HG02884 (cell line): ENCODE results near the gene SYNM.
A peak's percentile ranks its signal among the peaks of the same experiment; 100 is the strongest.

Experiments
- ATAC-seq: cut with Tn5 transposase; IDR thresholded peaks from one replicate; pipeline ENCODE4 v1.9.1; 2021; ENCODE audit warnings: mild to moderate bottlenecking, moderate library complexity; ENCODE audit not compliant: unreplicated experiment

Gene SYNM

DNA sequence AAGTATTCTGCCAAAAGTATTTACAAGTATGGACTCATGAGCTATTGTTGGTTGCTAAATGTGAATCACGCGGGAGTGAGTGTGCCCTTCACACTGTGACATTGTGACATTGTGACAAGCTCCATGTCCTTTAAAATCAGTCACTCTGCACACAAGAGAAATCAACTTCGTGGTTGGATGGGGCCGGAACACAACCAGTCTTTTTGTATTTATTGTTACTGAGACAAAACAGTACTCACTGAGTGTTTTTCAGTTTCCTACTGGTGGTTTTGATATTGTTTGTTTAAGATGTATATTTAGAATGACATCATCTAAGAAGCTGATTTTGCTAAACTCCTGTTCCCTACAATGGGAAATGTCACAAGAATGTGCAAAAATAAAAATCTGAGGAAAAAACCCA is 30.3 kb downstream of the SYNM start:
- ATAC-seq: peak; percentile 91

DNA sequence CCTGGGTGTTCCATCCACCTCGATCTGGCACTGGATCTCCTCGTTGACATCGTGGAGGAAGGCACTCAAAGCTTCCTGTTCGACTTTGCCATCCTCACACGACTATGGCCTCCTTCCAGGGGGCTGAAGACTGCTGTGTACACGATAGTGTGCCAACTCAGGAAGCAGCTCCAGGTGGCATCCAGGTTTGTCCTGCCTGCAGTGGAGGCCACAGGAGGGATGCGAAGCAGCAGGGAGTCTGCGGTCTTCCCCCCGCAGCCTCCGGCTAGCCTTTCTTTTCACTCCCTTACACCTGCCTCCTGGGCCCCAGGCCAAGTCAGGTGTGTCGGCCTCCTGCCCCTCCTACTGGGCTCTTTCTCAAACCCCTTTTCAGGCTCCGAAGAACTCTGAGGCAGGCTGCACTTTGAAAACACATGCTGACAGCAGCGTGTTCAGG is 32.2 kb downstream of the SYNM start:
- ATAC-seq: no peak

DNA sequence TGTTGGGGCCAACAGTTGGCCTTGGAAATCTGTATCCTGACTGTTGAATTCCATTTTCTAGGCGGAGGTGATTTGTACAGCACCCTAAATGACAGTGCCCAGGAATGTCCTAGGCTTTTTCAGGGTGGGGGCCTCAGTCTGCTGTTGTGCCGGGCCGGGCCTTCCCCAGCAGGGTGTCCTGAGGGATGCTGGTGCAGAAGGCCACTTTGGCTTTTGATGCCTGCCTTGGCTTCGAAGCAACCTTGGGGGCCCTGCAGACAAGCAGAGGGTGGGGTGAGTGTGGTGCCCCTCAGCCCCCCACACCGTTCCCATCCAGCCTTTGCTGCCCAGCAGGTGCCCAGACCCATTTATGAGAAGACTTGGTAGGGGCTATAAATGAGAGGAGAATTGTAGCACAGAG is 33.0 kb downstream of the SYNM start:
- ATAC-seq: no peak

DNA sequence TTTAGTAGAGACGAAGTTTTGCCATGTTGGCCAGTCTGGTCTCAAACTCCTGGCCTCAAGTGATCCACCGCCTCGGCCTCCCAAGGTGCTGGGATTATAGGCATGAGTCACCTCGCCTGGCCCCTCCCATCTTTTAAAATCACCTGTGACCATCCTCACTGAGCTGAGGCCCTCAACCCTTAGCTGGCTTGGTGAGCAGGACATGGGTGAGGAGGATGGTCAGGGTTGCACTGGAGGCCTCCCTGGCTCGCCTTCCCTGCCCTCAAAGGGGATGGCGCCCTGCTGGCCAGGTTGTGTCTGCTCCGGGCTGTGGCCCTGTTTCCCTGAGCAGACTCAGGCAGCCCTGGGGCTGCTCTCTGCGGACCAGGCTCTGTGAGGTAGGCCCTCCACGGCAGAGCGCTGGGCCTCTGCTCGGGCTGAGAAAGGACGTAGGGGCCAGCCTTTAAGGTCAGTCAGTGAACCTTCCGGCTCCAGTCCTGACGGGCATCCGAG is 33.7 kb downstream of the SYNM start:
- ATAC-seq: no peak

DNA sequence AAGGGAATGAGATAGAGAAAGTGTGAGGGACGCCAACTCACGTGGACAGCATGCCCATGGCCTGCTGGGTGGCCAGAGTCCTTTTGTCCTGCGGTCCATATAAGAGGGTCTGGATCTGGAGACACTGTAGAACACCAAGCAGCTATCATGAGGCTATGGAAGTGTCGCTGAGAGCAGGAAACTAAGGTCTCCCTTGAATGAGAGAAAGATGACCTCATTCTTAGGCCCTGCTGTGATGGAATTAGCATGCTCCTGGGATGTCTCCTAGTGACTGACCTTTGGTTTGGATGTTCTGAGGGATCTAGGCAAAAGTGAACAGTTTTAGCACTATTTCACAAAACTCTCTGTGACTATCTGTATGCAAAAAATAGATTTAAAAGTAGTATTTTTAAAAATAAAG is 34.4 kb downstream of the SYNM start:
- no peak for ATAC-seq

DNA sequence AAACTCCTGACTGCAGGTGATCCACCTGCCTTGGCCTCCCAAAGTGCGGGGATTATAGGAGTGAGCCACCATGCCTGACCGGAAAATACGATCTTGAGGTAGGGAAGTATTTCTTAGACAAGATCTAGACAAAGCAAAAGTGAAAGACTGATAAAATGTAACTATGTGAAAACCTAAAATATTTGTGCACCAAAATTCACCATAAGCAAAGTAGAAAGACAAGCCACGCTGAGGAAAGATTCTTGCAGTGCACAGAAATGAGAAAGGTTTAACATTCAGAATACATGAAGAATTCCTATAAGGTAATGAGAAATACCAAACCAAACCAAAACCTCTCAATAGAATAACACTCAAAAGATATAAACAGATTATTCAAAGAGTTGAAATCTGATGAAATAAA is 35.7 kb downstream of the SYNM start:
- no peak for ATAC-seq

DNA sequence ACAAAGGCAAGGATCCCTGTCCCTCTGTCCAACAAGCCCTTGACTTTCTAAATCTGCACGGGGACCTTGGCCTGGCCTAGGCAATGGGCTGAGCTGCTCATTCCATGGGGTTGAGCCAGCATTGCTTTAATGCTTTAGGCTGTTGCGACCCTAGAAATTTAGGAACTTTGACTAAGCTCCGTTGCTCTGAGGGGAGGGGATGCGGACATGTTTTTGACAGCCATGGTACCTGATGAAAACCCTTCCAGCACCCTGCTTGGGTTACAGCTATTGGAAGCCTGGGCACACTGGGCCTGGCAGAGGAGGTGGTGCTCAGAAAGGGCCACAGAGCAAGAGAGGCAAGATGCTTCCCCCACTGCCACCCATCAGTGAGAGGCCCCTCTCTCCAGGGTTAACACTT is 37.1 kb downstream of the SYNM start:
- ATAC-seq: no peak

DNA sequence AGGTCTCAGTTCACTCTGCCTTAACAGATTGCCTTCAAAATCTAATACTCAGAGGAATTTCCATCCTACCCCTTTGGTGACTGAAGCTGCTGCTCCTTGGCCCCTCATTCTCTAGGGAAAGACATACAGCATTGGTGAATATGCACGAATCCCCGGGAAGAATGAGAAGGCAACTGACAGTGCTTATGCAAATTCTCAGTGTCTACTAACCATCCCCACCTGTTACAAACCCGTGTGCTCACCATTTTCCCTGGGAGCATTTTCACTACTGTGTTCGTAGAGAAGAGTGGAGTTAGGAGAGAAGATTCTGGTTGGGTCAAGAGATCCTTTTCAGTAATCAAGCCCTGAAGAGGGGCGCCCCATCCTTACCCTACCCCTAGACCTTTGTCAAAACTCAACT is 37.7 kb downstream of the SYNM start:
- no peak for ATAC-seq

DNA sequence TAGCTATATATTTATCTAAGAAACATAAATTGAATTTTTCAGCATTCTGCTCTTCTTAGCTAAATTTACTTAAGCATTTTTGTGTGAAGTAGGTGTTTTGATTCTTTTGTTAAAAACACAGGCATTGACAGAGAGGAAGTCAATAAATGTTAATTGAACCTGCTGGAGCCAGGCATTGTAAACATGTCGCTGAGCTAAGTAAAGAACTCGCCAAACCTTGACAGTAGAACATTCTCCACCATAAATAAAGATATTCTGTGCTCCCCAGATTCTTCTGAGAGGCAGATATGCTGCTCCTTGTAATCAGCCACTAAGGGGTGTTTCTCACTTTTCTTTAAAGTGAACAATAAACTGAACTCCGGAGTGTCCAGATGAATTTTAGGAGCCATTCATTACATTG is 38.4 kb downstream of the SYNM start:
- no peak for ATAC-seq

DNA sequence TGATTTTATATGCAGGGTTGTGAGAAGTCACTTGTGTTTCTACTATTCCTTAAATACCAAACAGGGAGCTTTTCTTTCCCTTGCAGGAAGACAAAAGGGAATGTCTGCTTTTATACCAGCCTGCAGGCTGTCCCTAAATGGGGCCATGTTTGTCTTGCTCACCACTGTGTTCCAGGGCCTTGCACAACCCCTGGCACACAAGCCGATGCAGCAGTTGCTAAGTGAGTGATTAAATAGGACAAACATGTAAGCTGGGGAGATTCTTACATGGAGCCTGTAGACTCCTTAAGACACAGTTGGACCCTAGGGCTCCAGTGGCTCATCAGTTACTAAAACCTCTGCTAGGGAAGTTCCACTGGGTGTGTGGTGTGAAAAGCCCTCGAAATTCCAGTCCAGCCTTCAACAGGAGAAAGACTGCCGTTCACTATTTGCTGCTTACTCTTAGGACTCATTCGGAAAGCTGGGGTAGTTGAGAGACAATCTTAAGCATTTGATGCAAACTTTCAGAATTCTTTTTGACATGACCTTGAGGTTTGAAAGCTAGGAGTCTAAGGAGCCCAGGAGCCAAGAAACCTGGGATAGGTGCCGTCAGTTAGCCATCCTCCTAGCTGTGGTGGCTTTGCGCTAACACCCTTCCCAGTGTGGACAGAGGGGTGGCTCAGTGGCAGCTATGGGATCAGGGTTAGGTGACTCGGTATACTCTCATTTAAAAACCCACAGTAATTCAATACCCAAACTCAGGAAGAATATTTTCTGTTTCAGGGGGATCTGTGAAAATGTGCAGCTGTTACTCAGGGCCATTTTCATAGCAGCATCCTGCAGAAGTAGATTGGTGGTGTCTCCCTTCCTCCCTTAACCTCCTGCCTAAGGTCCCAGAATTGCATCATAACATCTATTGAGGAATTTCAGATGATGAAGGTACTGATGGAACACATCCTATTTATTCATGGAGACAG is 39.1 kb downstream of the SYNM start:
- no peak for ATAC-seq

DNA sequence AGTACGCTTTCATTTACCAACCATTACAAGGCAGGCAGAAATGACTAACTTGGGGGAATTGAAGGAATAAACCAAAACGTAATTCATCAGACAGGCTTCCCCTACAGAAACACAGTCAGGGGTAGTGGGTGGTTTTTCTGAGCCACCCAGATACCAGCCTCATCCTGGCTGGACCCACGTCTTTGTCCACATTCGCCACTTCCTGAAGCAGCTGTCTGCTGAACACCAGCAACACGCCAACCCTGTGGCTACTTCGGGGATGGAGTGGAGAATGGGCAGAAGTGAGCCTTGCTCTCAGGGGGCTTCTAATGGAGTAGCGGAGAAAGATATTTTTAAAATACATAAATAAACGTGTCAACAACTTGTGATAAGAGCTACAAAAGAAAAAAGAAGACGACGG is 40.1 kb downstream of the SYNM start:
- ATAC-seq: no peak

DNA sequence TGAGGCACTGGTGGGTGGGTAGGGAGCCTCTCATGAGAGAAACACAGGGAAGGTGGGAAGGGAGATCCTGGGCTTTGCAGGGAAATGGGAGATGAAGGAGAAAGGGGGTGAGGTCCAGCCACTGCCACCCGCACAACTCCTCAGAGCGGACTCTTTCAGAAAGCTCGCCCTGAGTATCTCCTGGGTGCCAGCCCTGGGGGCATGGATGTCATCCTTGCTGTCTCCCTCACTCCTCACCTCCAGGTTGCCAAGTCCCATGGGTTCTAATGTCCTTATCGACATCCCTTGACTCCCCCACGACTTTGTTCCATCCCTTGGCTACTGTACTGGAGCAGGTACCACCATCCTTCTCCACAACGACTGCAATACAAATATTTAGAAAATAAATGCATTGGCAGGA is 40.9 kb downstream of the SYNM start:
- ATAC-seq: no peak

DNA sequence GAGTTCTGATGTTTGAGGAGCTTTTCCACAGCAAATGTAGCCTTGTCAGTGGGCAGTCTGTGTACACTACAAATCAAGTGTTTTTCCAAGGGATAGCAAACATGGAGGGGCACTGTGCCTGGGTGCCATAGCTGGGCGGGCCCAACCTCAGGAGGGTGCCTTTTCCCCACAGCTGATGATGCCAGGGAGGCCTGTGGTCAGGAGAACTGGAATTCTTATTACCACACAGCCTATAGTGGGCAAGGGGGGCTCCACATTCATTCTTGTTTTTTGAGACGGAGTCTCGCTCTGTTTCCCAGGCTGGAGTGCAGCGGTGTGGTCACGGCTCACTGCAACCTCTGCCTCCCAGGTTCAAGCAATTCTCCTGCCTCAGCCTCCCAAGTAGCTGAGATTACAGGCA is 41.8 kb downstream of the SYNM start:
- ATAC-seq: no peak

DNA sequence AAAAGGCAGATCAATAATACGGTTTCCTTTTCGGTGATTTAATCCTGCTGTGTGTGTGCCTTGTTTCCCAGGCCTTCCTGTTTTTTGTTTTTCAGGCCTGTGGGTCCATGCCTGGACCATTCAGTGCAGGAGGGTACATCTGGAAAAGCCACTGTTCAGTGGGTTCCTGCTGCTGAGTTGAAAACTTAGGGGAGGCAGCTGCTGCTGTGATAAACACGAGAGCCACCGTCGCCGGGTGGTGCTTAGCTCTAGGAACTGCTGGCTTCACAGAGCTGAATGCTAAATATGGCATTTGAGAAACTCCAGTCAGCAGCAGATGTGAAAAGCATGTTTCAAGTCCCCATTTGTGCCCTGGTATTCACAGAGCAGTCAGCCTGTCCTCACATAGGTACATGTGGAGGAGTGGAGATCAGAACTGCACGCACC is 44.0 kb downstream of the SYNM start:
- no peak for ATAC-seq

DNA sequence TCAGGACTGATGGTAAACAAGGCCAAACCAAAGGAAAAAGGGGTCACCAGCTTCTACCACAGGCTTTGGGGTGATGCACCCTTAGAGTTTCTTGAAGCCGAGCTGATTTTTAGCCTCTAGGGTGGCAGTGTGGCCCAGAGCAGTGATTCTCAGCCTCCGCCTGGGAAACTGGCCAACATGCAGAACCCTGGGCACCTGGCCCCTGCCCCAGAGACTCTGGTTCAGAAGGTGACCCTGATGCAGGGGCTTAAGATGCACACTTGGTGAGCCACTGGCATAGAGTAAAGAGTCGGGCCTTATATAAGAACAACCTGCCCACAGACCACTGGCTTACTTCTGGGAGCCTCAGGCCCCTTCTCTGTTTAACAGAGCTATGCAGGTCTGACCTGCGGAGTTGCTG is 44.5 kb downstream of the SYNM start:
- ATAC-seq: no peak

DNA sequence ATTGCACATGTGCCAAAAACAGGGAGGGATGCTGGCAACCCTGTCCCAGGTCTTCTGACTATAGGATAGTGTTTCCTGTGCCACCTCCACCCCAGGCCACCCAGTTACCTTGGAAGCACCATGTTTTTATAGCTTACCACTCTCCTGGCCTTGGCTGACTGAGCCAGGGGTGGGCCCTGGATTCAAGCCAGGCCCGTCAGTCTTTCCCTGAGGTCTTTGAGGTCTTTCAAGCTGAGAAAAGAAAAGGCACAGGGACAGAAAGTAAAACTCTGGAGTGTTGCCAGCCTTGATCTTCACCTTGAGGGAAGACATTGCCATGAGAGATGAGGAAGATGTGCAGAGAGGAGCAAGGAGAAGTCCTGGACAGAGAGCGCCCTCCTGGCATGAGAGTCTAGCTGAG is 46.3 kb downstream of the SYNM start:
- ATAC-seq: no peak

DNA sequence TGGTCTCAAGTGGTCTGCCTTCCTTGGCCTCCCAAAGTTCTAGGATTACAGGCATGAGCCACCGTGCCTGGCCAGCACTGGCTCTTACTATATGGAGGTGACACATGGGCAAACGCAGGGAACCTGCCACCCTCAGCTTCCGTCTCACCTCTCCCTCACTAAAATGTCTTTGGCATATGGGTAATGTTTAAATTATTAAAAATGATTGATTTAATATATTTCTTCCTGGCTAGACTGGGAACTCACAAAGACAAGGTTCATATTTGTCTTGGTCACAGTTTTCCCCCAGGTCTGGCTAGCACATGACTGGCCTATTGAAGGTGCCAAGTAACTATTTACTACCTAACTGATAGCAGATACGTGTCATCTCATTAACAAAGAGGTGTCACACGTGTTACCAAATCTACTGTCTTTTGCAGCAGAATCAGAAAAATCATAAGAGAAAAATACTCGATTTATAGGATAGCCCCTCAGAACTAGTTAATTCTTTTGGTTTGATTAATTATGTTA is 48.2 kb downstream of the SYNM start:
- no peak for ATAC-seq

DNA sequence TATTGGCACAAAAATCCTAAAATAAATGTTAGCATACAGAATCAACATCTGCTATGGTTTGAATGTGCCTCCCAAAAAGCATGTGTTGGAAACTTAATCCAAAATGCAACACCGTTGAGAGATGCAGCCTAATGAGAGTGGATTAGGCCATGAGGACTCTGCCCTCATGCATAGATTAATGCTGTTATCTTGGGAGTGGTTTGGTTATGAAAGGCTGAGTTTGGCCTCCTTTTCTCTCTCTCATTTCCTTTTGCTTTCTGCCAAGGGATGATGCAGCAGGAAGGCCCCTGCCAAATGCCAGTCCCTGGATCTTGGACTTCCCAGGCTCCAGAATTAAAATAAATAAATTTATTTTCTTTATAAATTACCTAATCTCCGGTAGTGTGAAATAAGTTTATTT is 49.4 kb downstream of the SYNM start:
- no peak for ATAC-seq

DNA sequence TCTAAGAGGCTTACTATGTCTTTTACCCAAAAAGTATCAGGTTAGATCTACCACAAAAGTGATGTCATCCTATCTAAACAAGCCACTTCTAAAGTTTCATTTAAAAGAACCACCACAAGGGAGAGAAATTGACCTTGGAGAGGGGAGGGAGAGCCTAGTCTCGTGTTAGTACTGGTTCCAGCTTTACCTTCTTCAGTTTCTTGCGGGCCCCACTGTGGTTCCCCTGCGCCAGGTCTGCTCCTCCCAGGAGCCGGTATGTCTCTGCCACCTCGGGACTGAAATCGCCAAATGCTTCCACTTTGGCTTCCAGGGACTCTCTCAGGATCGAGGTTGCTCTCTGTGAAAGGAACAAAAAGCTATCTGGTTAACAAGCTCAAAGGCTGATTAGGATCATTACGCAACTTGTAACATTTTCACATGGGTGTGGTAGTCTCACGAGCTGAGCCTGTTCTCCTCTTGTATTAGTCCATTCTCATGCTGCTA is 51.1 kb downstream of the SYNM start:
- no peak for ATAC-seq

DNA sequence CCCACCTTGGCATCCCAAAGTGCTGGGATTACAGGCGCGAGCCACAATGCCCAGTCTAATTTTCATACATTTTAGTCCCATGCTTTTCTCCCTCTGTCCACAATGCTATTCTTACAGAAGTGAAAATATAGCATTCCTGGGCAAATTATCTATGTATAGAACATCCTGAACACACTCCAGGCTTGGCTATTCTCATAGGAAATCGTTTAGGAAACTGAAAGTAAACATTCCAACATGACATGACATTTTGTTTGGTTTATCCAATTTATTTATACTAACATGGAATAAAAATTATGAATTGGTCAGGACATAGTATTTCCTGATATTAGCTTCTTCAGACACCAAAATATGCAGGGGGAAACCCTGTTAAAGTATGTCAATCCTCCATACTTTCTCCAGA is 52.6 kb downstream of the SYNM start:
- no peak for ATAC-seq

DNA sequence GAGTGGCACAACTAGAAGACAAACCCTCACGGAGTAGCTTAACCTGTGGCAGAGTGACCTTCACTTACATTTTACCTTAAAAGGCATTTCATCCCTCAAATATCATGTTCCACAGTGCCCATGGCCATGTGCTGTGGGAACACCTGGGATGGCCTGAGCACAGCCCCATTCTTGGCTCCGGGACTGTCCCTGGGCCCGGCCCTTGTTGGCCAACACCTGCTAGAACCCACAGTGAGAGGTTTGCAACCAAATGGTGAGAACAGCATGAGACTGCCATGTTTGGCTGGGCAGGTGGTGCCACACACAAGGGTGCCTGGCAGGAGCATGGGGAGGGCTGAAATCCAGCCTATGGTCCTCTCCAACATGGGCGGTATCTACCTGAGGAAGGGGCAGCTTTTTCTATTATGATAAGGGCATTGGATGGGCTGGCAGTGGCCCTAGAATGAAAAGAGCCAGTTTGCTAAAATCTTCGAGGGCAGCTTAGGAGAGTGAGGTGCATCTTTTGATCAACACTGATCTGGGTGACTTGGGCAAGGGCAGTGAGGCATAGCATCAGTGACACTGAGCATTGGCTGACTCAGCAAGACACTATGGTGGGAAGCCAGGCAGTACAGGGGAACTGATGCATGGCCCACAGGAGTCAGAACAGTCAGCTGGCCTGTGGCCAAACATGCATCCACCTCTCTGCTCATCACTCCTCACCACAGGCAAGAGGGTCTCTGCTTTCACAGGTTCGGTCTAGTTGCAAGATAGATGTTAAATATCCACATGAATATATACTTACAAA is 53.9 kb downstream of the SYNM start:
- no peak for ATAC-seq
